ENCODE measurements around the gene SEPTIN10.

The SEPTIN10 gene

GRCh38 chr2:109562421-109562820, 51.3 kb downstream of the SEPTIN10 start:
- no peak for TF ChIP-seq CTCF (IDR thresholded peaks at IDR 0.05; ENCODE audit: low read depth, low read length, missing control alignments)
- DNase-seq, result no peak
- peaks cover 6% of the 10 kb centered on the region for H3K36me3 ChIP-seq (replicated peaks)
- H3K27me3 ChIP-seq (replicated peaks), result no peaks in the 10 kb centered on the region
- no peak overlapping the region for H3K27ac ChIP-seq
- no peak overlapping the region for H3K4me3 ChIP-seq (ENCODE audit: low read depth, low read length)
- in situ Hi-C loops (cut with HindIII; ENCODE audit: low pct_ligation_motif_present, low sequenced_read_pairs), result no loop called here

DNA sequence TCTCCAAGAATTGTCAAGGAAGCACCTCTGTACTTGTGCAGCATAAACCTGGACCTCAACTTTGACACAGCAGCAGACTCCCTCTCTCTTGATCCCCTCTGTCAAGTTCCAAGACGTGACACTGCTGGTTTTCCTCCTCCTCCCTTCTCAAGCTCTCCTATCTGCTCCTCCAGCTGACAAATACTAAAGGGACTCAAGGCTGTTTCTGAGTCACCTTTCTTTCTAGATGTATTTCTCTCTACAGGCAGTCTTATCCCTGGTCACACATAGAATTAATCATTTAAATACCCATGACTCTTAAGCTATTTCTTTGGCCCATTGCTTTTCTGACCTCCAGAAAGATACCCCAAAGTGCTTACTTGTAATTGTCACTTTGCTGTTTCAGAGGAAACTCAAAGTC, 53.5 kb downstream of the SEPTIN10 start:
- peak; percentile 34 for DNase-seq
- Histone ChIP-seq H3K36me3 (replicated peaks) (no peaks in the 10 kb centered on the region), H3K27ac (no peak overlapping the region)

GRCh38 chr2:109558076-109558882, 55.5 kb downstream of the SEPTIN10 start:
- Histone ChIP-seq H3K27me3 (replicated peaks) (no peaks in the 10 kb centered on the region), H3K27ac (peak overlapping the region; percentile 48), H3K4me3 (ENCODE audit: low read depth, low read length) (no peak overlapping the region), H3K36me3 (replicated peaks) (no peaks in the 10 kb centered on the region)
- no peak for TF ChIP-seq CTCF (IDR thresholded peaks at IDR 0.05; ENCODE audit: low read depth, low read length, missing control alignments)
- peak; percentile 71 for DNase-seq
- in situ Hi-C loops (cut with HindIII; ENCODE audit: low pct_ligation_motif_present, low sequenced_read_pairs), result no loop called here

More for the DNA sequence above, 53.5 kb downstream of the SEPTIN10 start:
- TF ChIP-seq CTCF (IDR thresholded peaks at IDR 0.05; ENCODE audit: low read depth, low read length, missing control alignments), result no peak
- in situ Hi-C loops (cut with HindIII; ENCODE audit: low pct_ligation_motif_present, low sequenced_read_pairs), result no loop called here
- Histone ChIP-seq H3K4me3 (ENCODE audit: low read depth, low read length) (no peak overlapping the region), H3K27me3 (replicated peaks) (no peaks in the 10 kb centered on the region)

DNA sequence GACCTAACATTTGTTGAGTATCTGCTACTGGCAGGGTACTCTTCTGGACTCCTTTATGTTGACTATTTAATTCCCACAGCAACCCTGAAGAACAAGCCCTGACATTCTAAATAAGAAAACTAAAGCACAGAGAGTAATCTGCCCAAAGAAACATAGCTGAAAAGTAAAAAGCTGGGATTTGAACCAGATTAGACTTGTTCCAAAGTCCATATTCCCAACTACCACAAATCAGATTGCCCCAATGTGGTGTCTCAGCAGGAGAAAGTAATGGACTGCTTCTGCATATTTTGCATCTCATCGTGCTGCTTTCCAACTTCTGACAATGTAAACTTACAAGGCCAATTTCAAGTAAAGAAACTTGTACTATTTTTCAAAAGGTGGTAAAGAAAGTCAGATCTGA, 56.5 kb downstream of the SEPTIN10 start:
- H3K36me3 ChIP-seq (replicated peaks), result peaks cover 3% of the 10 kb centered on the region
- no peak overlapping the region for H3K27ac ChIP-seq
- H3K27me3 ChIP-seq (replicated peaks), result no peaks in the 10 kb centered on the region
- no peak for DNase-seq
- no peak for TF ChIP-seq CTCF (IDR thresholded peaks at IDR 0.05; ENCODE audit: low read depth, low read length, missing control alignments)
- in situ Hi-C loops (cut with HindIII; ENCODE audit: low pct_ligation_motif_present, low sequenced_read_pairs), result no loop called here
- H3K4me3 ChIP-seq (ENCODE audit: low read depth, low read length), result no peak overlapping the region

- Histone ChIP-seq H3K27me3 (replicated peaks) (no peaks in the 10 kb centered on the region), H3K27ac (no peak overlapping the region), H3K36me3 (replicated peaks) (peaks cover 7% of the 10 kb centered on the region), H3K4me3 (ENCODE audit: low read depth, low read length) (no peak overlapping the region)
- TF ChIP-seq CTCF (IDR thresholded peaks at IDR 0.05; ENCODE audit: low read depth, low read length, missing control alignments), result no peak
- in situ Hi-C loops (cut with HindIII; ENCODE audit: low pct_ligation_motif_present, low sequenced_read_pairs), result no loop called here
- DNase-seq, result no peak
Observed at GRCh38 chr2:109555346-109555900, 58.3 kb downstream of the SEPTIN10 start.
